Omental fat pad (tissue), 4 donors: ENCODE results near the gene EFCAB14. TPM values are rescaled to one million over a fixed set of nuclear protein-coding genes. Genes with fewer than 3 reads are reported as not detected.
"Not testable (repeated sequence)": the region's sequence is repeated elsewhere in the genome, so short reads cannot be mapped to it uniquely, and the experiment has no call there.

Experiments
- ATAC-seq: fragments of 150-250 bp; one replicate; pipeline ENCODE4 v1.9.1; 2016; ENCODE audit warnings: mild to moderate bottlenecking, moderate library complexity; ENCODE audit not compliant: low FRiP score
- DNase-seq: peaks from one replicate; pipeline ENCODE4 v3.0.0-alpha.2; 2019; ENCODE audit warnings: low spot score
- total RNA-seq, 4 donors: library from RNA; depleted of rRNA; stranded (reverse); fragments of >200 nt; gene quantifications; one replicate each; pipeline ENCODE4 v1.1.0, GENCODE V29; 2016
- TF ChIP-seq, protein P1 (sequence below), 3 donors: fragments of 450-650 bp; IDR thresholded peaks; one replicate each; pipeline ENCODE4 v1.5.1; 2016 to 2017; ENCODE audit warnings: antibody characterized with exemption in 3 of 3, mild to moderate bottlenecking in 3 of 3, moderate library complexity in 2 of 3

Gene EFCAB14
- total RNA-seq, 4 donors from 2014 or later: 91.4 to 144 (median 103) TPM

DNA sequence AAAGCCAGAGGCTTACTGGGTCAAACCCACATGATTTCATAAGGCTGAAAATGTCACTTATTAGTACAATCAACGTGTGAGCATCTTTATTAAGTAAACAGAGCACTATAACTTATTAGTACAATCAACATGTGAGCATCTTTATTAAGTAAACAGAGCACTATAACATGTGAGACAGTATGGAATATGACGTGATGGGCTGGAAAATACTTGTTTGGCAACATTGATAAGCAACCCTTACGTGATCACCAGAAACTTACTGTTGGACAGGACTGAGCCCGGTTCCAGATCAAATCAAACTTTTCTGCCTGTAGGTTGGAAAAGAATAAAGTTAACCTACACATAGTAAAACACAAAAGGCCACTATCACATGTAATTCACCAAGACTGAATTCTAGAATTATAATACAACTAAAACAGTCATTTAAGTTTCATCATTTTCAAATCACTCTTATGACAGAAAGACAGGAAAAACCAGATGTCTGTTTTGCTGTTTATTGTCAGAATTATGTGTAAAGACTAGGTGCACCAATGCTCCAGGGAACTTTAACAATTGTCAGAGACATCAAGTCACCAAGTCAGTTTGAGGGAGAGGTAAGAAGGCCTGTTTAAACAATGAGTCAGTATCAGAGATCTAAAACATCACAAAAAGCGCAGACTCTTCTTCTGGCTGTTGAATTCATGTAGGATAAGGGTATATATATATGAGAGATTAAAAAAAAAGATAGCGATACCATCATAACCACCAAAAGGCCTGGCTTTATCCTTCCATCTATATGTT is 66.4 kb downstream of the EFCAB14 start:
- TF ChIP-seq, protein P1, sequence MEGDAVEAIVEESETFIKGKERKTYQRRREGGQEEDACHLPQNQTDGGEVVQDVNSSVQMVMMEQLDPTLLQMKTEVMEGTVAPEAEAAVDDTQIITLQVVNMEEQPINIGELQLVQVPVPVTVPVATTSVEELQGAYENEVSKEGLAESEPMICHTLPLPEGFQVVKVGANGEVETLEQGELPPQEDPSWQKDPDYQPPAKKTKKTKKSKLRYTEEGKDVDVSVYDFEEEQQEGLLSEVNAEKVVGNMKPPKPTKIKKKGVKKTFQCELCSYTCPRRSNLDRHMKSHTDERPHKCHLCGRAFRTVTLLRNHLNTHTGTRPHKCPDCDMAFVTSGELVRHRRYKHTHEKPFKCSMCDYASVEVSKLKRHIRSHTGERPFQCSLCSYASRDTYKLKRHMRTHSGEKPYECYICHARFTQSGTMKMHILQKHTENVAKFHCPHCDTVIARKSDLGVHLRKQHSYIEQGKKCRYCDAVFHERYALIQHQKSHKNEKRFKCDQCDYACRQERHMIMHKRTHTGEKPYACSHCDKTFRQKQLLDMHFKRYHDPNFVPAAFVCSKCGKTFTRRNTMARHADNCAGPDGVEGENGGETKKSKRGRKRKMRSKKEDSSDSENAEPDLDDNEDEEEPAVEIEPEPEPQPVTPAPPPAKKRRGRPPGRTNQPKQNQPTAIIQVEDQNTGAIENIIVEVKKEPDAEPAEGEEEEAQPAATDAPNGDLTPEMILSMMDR (IDR thresholded peaks at IDR 0.05): no peak
- ATAC-seq: no peak
- DNase-seq: no peak

DNA sequence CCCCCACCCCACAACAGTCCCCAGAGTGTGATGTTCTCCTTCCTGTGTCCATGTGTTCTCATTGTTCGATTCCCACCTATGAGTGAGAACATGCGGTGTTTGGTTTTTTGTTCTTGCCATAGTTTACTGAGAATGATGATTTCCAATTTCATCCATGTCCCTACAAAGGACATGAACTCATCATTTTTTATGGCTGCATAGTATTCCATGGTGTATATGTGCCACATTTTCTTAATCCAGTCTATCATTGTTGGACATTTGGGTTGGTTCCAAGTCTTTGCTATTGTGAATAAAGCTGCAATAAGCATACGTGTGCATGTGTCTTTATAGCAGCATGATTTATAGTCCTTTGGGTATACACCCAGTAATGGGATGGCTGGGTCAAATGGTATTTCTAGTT is 67.8 kb downstream of the EFCAB14 start:
- DNase-seq, ATAC-seq: not testable (repeated sequence)

DNA sequence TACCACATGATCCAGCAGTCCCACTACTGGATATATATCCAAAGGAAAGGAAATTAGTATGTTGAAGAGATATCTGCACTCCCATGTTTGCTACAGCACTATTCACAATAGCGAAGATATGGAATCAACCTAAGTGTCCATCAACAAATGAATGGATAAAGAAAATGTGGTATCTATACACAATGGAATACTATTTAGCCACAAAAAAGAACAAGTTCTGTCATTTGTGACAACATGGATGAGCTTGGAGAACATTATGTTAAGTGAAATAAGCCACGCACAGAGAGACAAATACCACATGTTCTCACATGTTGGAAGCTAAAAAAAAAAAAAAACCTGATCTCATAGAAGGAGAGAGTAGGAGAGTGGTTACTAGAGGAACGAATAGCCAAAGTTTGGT is 68.4 kb downstream of the EFCAB14 start:
- ATAC-seq (no peak), DNase-seq (no peak)
- TF ChIP-seq, protein P1 (IDR thresholded peaks at IDR 0.05): no peak

DNA sequence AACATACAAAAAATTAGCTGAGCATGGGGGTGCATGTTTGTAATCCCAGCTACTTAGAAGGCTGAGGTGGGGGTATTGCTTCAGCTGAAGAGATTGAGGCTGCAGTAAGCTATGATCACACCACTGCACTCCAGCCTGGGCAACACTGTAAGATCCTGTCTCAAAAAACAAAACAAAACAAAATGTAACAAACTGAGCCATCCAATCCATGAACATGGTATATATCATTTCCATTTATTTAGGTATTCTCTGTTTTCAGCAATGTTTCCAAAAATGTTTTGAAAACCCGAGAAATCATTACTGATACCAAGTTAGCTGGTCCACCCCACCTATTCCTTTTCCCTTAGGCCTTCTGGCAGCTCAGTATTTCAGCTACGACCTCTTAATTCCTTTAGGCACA is 69.2 kb downstream of the EFCAB14 start:
- ATAC-seq (no peak), DNase-seq (no peak)
- TF ChIP-seq, protein P1 (IDR thresholded peaks at IDR 0.05): no peak

DNA sequence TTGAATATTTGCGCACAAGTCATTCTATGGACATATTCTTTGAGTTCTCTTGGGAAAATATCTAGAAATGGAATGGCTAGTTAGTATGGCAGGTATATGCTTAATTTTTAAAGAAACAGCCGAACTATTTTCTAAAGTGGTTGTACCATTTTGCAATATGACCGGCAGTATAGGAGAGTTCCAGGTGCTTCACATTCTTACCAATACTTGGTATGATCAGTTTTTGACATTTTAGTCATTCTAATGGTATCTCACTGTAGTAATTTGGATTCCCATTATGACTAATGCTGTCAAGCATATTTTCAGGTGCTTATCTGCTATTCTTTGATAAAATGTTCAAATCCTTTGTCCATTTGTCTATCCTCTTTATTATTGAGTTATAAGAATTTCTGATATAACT is 71.3 kb downstream of the EFCAB14 start:
- DNase-seq: no peak
- no peak for ATAC-seq
- TF ChIP-seq, protein P1 (IDR thresholded peaks at IDR 0.05): no peak

DNA sequence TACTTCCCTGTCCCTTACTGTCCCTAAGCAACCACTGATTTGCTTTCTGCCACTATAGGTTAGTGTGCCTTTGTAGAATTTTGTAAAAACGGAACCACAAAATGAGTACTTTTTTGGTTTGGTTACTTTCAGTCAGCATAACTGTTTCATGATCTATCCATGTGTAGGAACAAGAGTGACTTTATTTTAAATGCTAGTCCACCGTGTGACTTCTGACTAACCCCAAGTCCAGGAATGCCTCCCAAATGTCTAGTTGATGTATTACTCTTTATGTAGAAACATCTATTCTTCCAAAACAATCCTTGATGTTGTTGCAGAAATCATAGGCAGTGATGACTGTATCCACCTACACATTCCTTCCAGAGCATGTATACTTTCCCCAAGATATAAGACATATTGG is 72.1 kb downstream of the EFCAB14 start:
- DNase-seq: no peak
- TF ChIP-seq, protein P1 (IDR thresholded peaks at IDR 0.05): no peak
- no peak for ATAC-seq

DNA sequence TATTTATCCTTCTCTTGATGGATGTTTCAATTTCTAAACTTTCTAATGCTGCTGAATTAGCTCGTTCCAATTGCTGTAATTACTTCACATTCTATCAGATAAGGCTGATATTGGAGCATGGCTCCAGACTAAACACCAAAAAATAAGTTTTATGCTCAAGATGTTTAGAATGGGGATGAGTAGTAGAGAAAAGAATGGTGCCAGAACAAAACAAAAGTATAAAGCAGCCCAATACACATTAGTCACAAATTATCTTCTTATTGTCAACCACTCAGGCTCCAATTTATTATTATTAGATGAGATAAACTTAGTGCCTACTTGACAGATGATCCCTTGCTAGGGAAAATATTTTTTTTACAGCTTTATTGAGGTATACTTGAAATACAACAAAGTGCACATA is 72.6 kb downstream of the EFCAB14 start:
- TF ChIP-seq, protein P1 (IDR thresholded peaks at IDR 0.05): no peak
- no peak for DNase-seq

More for the DNA sequence above, 72.6 kb downstream of the EFCAB14 start:
- no peak for ATAC-seq
